ENCODE data around the gene ABLIM2.

The ABLIM2 gene

GRCh38 chr4:8012517-8012916 lies 146.1 kb downstream of the ABLIM2 start:
- no peaks in the 10 kb centered on the region for H3K4me1 Mint-ChIP-seq (ENCODE audit: low read depth)
- H3K27ac Mint-ChIP-seq, result no peak overlapping the region
- no peaks in the 10 kb centered on the region for H3K36me3 Mint-ChIP-seq (ENCODE audit: low read depth)
- H3K4me3 Mint-ChIP-seq, result no peak overlapping the region
- H3K27me3 Mint-ChIP-seq (ENCODE audit: low read depth), result no peaks in the 10 kb centered on the region
- no peaks in the 10 kb centered on the region for H3K9me3 Mint-ChIP-seq

- no peaks in the 10 kb centered on the region for H3K36me3 Mint-ChIP-seq (ENCODE audit: low read depth)
- no peak overlapping the region for H3K4me3 Mint-ChIP-seq
- H3K4me1 Mint-ChIP-seq (ENCODE audit: low read depth), result no peaks in the 10 kb centered on the region
- H3K9me3 Mint-ChIP-seq, result no peaks in the 10 kb centered on the region
- H3K27ac Mint-ChIP-seq, result no peak overlapping the region
- no peaks in the 10 kb centered on the region for H3K27me3 Mint-ChIP-seq (ENCODE audit: low read depth)
Observed at GRCh38 chr4:8010618-8011017, 148.0 kb downstream of the ABLIM2 start.

- H3K4me3 Mint-ChIP-seq, result no peak overlapping the region
- no peaks in the 10 kb centered on the region for H3K4me1 Mint-ChIP-seq (ENCODE audit: low read depth)
- H3K27ac Mint-ChIP-seq, result no peak overlapping the region
- no peaks in the 10 kb centered on the region for H3K9me3 Mint-ChIP-seq
- no peaks in the 10 kb centered on the region for H3K27me3 Mint-ChIP-seq (ENCODE audit: low read depth)
- no peaks in the 10 kb centered on the region for H3K36me3 Mint-ChIP-seq (ENCODE audit: low read depth)
Observed at GRCh38 chr4:8009710-8010511, 148.7 kb downstream of the ABLIM2 start.

- H3K36me3 Mint-ChIP-seq (ENCODE audit: low read depth), result no peaks in the 10 kb centered on the region
- H3K9me3 Mint-ChIP-seq, result no peaks in the 10 kb centered on the region
- H3K4me3 Mint-ChIP-seq, result no peak overlapping the region
- H3K27ac Mint-ChIP-seq, result no peak overlapping the region
- H3K4me1 Mint-ChIP-seq (ENCODE audit: low read depth), result no peaks in the 10 kb centered on the region
- no peaks in the 10 kb centered on the region for H3K27me3 Mint-ChIP-seq (ENCODE audit: low read depth)
Observed at GRCh38 chr4:8009097-8009496, 149.5 kb downstream of the ABLIM2 start.

GRCh38 chr4:8008391-8008790 lies 150.2 kb downstream of the ABLIM2 start:
- Mint-ChIP-seq H3K27ac (no peak overlapping the region), H3K36me3 (ENCODE audit: low read depth) (no peaks in the 10 kb centered on the region), H3K4me1 (ENCODE audit: low read depth) (no peaks in the 10 kb centered on the region), H3K4me3 (no peak overlapping the region), H3K9me3 (no peaks in the 10 kb centered on the region), H3K27me3 (ENCODE audit: low read depth) (no peaks in the 10 kb centered on the region)

- H3K4me3 Mint-ChIP-seq, result no peak overlapping the region
- no peaks in the 10 kb centered on the region for H3K36me3 Mint-ChIP-seq (ENCODE audit: low read depth)
- H3K9me3 Mint-ChIP-seq, result no peaks in the 10 kb centered on the region
- H3K27ac Mint-ChIP-seq, result no peak overlapping the region
- no peaks in the 10 kb centered on the region for H3K27me3 Mint-ChIP-seq (ENCODE audit: low read depth)
- no peaks in the 10 kb centered on the region for H3K4me1 Mint-ChIP-seq (ENCODE audit: low read depth)
Observed at GRCh38 chr4:8007581-8007980, 151.0 kb downstream of the ABLIM2 start.

- no peaks in the 10 kb centered on the region for H3K9me3 Mint-ChIP-seq
- no peak overlapping the region for H3K4me3 Mint-ChIP-seq
- no peaks in the 10 kb centered on the region for H3K4me1 Mint-ChIP-seq (ENCODE audit: low read depth)
- no peaks in the 10 kb centered on the region for H3K27me3 Mint-ChIP-seq (ENCODE audit: low read depth)
- H3K36me3 Mint-ChIP-seq (ENCODE audit: low read depth), result no peaks in the 10 kb centered on the region
- no peak overlapping the region for H3K27ac Mint-ChIP-seq
Observed at GRCh38 chr4:8006471-8006870, 152.1 kb downstream of the ABLIM2 start.

GRCh38 chr4:8005814-8006215 lies 152.8 kb downstream of the ABLIM2 start:
- Mint-ChIP-seq H3K27ac (no peak overlapping the region), H3K9me3 (no peaks in the 10 kb centered on the region), H3K27me3 (ENCODE audit: low read depth) (no peaks in the 10 kb centered on the region), H3K36me3 (ENCODE audit: low read depth) (no peaks in the 10 kb centered on the region), H3K4me3 (no peak overlapping the region), H3K4me1 (ENCODE audit: low read depth) (no peaks in the 10 kb centered on the region)

GRCh38 chr4:8005033-8005808 lies 153.4 kb downstream of the ABLIM2 start:
- Mint-ChIP-seq H3K27ac (no peak overlapping the region), H3K4me1 (ENCODE audit: low read depth) (no peaks in the 10 kb centered on the region), H3K36me3 (ENCODE audit: low read depth) (no peaks in the 10 kb centered on the region), H3K4me3 (no peak overlapping the region), H3K9me3 (no peaks in the 10 kb centered on the region), H3K27me3 (ENCODE audit: low read depth) (no peaks in the 10 kb centered on the region)

GRCh38 chr4:8004066-8004465 lies 154.5 kb downstream of the ABLIM2 start:
- Mint-ChIP-seq H3K36me3 (ENCODE audit: low read depth) (no peaks in the 10 kb centered on the region), H3K4me1 (ENCODE audit: low read depth) (no peaks in the 10 kb centered on the region), H3K9me3 (no peaks in the 10 kb centered on the region), H3K27ac (no peak overlapping the region), H3K4me3 (no peak overlapping the region), H3K27me3 (ENCODE audit: low read depth) (no peaks in the 10 kb centered on the region)

GRCh38 chr4:8002525-8003309 lies 155.9 kb downstream of the ABLIM2 start:
- Mint-ChIP-seq H3K4me3 (no peak overlapping the region), H3K27me3 (ENCODE audit: low read depth) (no peaks in the 10 kb centered on the region), H3K9me3 (no peaks in the 10 kb centered on the region), H3K27ac (no peak overlapping the region), H3K36me3 (ENCODE audit: low read depth) (no peaks in the 10 kb centered on the region), H3K4me1 (ENCODE audit: low read depth) (no peaks in the 10 kb centered on the region)

GRCh38 chr4:8001564-8002355 lies 156.9 kb downstream of the ABLIM2 start:
- Mint-ChIP-seq H3K27me3 (ENCODE audit: low read depth) (no peaks in the 10 kb centered on the region), H3K4me1 (ENCODE audit: low read depth) (no peaks in the 10 kb centered on the region), H3K9me3 (no peaks in the 10 kb centered on the region), H3K36me3 (ENCODE audit: low read depth) (no peaks in the 10 kb centered on the region), H3K27ac (no peak overlapping the region), H3K4me3 (no peak overlapping the region)

GRCh38 chr4:8000721-8001491 lies 157.7 kb downstream of the ABLIM2 start:
- no peaks in the 10 kb centered on the region for H3K36me3 Mint-ChIP-seq (ENCODE audit: low read depth)
- H3K27ac Mint-ChIP-seq, result no peak overlapping the region
- H3K27me3 Mint-ChIP-seq (ENCODE audit: low read depth), result no peaks in the 10 kb centered on the region
- H3K4me3 Mint-ChIP-seq, result no peak overlapping the region
- H3K9me3 Mint-ChIP-seq, result no peaks in the 10 kb centered on the region
- no peaks in the 10 kb centered on the region for H3K4me1 Mint-ChIP-seq (ENCODE audit: low read depth)
